Measurements from ENCODE around the gene COL27A1. TPM values are rescaled to one million over a fixed set of nuclear protein-coding genes. Genes with fewer than 3 reads are reported as not detected.
A peak's percentile ranks its signal among the peaks of the same experiment; 100 is the strongest.
"Not testable (repeated sequence)": the region's sequence is repeated elsewhere in the genome, so short reads cannot be mapped to it uniquely, and the experiment has no call there.

Gene COL27A1
- total RNA-seq, 1 experiment from 2014 or later: 3.1 TPM

DNA sequence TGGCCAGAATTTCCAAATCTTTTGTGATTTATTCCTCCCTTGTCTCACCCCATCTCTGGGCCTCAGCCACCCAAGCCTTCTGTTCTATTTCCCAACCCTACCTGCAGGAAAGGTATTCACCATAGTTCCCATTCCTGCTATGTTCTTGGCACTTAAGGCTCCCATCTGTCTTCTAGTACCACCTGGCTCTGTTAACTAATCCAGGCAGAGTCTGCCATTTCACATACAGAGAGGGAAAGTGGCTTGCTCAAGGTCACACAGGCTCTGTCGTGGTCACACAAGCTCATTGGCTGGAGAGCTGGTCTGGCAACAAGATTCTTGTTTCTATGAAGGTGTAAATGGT is 35.2 kb downstream of the COL27A1 start:
- in situ Hi-C loops (cut with HindIII; ENCODE audit: low pct_unique_long_range_greater_than_20kb, low sequenced_read_pairs): no loop called here
- DNase-seq (ENCODE audit: low read depth): no peak

DNA sequence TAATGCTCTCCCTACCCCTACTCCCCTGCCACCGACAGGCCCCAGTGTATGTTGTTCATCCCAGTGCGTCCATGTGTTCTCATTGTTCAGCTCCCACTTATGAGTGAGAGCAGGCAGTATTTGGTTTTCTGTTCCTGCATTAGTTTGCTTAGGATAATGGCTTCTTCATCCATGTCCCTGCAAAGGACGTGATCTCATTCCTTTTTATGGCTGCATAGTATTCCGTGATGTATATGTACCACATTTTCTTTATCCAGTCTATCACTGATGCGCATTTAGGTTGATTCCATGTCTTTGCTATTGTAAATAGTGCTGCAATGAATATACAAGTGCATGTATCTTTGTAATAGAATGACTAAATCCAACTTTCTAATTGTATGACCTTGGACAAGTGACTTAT is 36.1 kb downstream of the COL27A1 start:
- in situ Hi-C loops (cut with HindIII; ENCODE audit: low pct_unique_long_range_greater_than_20kb, low sequenced_read_pairs); DNase-seq (ENCODE audit: low read depth): not testable (repeated sequence)

DNA sequence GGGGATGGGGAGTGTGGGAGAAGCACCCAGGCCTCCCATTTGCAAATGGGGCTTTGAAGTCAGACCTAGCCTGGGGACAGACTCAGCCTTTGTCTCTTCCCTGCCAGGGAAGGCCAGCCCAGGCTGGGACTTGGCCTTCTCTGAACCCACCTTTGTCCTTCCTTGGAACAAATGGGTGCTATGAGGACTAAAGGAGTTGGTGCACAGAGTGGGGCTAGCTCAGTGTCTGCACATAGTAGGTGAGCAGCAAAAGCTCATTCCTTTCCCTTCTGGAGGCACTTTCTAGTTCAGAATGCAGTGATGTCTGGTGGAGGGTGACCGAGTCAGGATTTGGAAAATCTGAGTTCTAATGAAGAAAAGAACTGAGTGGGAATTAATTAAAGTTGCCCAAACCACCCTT is 37.2 kb downstream of the COL27A1 start:
- DNase-seq (ENCODE audit: low read depth): no peak
- in situ Hi-C loops (cut with HindIII; ENCODE audit: low pct_unique_long_range_greater_than_20kb, low sequenced_read_pairs): no loop called here

DNA sequence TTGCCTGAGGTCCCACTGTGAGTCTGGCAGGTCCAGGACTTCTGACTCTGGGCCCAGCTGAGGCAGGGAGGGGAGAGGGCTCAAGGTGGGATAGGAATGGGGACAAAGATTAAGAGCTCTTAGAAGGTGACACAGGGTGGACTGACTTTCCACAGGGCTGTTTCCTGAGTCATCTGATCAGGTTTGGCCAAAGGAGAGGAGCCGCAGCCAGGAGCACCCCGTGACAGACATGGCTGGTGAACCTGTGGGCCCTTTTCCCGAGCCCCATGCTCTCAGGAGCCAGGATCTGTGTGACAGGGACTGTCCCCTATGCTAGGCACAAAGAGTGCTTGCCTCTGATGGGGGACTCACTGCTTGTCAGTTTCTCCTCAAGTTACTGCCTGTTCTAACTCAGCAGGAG is 37.8 kb downstream of the COL27A1 start:
- no peak for DNase-seq (ENCODE audit: low read depth)
- in situ Hi-C loops (cut with HindIII; ENCODE audit: low pct_unique_long_range_greater_than_20kb, low sequenced_read_pairs): no loop called here

DNA sequence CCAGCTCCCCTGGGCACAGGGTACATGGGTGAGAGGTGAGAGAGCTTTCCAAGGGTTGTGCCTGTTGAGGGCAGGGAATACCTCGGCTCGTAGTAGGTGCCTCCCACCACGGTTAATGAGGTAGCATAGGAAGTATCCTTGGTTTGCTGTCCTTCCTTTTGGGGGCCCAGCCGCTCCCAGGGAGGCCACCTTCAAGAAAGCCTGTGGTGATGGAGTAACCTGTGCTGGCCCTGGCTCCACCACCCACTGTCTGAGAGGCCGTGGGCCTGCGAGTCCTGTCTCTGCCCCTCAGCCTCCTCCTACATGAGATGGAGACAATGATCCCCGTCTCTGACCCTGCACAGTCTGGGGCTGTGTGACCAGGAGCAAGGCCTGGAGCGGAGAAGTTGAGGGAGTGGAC is 40.8 kb downstream of the COL27A1 start:
- no peak for DNase-seq (ENCODE audit: low read depth)
- in situ Hi-C loops (cut with HindIII; ENCODE audit: low pct_unique_long_range_greater_than_20kb, low sequenced_read_pairs): no loop called here

DNA sequence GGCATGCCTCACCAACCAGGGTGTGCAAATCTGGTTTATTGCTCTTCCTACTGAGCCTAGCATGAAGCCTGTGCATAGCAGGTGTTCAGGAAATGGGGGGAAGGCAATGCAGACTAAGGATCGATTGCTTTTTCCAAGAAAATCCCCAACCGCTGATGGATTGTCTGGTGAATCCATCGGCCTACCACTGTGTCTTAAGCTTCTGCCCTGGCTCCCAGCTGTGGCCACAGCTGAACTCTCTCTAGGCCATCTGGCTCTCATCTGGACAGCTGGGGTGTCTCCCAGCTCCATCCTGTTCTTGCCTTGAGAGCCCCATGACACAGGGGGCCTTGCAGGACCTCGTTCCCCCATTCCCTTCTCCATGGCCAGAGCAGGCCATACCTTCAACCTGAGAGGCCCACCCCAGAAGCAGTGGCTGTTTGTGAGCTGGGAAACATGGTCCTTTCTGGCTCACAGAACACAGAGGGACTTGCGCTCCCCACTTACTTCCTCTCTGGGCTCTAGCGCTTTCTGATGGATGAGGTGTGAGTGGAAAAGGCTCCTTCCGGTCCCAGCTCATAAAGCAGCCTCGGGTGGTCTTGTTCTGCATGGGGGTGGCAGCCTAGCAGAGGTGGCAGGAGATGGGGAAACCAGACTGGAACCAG is 41.8 kb downstream of the COL27A1 start:
- in situ Hi-C loops (cut with HindIII; ENCODE audit: low pct_unique_long_range_greater_than_20kb, low sequenced_read_pairs): no loop called here
- DNase-seq (ENCODE audit: low read depth): no peak

DNA sequence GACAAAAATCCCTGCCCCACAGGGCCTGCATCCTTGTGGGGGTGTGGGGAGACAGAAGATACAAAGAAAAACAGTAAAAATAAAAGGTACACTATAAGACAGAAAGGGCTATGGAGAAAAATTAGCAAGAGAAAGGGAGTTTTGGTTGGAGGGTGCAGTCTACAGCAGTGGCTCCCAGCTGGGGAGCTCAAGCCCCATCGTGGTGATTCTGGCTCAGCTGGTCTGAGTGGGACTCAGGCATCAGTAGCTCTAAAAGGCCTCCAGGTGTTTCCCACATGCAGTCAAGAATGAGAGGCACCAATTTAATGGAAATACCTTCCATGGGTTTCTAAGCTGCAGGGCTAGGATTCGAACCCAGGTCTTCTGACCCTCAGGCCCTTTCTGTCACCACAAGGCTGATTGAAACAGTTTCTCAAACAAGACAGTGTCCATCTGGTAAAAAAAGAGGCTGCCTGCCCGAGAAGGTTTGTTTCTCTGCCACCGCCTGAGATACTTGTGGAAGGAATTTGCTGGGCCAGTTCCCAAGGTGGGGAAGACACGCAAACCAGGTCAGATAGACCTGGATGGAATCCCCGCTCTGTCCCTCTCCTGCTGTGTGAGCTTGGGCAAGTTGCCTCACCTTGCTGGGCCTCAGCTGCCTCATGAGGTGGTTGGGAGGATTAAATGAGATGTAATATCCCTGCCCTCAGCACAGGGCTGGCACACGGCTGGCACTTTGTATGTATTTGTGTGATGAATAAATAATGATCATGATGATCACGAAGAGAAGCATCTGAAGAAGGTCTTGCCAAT is 43.1 kb downstream of the COL27A1 start:
- no peak for DNase-seq (ENCODE audit: low read depth)
- in situ Hi-C loops (cut with HindIII; ENCODE audit: low pct_unique_long_range_greater_than_20kb, low sequenced_read_pairs): no loop called here

DNA sequence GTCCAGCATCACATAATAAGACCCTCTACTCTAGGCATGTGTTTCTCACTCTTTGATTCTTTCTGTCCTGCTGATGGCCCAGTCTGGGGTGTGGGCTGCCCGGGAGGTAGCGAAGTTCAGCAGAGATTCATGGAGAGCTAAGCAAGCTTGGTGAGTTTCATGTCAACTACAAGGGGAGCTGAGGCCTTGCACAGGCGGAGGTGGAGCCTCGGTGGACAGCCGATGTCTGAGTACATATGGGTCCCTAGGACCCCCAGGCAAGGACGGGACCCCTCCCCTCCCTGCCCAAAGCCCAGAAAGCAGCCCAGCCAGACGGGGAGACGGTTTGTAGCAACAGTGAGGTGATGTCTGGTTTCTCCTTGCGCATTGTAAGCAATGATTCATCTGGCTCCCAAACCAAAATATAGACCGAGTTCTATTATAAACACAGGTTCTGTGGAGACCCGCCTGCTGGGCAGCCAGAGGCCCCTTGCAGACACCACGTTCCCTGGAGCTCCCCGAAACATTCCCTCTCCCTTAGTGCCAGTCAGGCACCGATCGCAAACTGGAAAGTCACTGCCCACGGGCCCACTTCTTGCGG is 45.5 kb downstream of the COL27A1 start:
- no peak for DNase-seq (ENCODE audit: low read depth)
- in situ Hi-C loops (cut with HindIII; ENCODE audit: low pct_unique_long_range_greater_than_20kb, low sequenced_read_pairs): loop anchor here (5.0 kb wide), 1 partner anchor 94 kb away; no protein-coding TSS in a partner anchor

DNA sequence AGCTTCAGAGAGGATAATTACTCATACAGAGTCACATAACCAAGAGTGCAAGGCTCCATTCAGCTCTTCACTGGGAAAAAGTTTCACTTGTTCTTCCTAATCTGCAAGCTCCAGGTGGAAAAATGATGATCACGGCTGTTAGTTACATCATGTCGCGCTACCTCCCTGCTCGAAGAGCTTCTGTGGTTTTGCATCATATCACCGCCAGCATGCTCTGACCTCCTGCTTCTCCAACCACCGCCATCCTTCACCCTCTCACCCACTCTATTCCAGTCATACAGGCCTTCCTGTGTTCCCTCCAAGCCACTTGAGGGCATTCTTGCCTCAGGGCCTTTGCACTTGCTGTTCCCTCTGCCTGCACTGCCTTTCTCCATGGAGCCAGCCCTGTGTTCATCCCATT is 47.1 kb downstream of the COL27A1 start:
- in situ Hi-C loops (cut with HindIII; ENCODE audit: low pct_unique_long_range_greater_than_20kb, low sequenced_read_pairs): loop anchor here (5.0 kb wide), 1 partner anchor 95 kb away; no protein-coding TSS in a partner anchor
- DNase-seq (ENCODE audit: low read depth): no peak

DNA sequence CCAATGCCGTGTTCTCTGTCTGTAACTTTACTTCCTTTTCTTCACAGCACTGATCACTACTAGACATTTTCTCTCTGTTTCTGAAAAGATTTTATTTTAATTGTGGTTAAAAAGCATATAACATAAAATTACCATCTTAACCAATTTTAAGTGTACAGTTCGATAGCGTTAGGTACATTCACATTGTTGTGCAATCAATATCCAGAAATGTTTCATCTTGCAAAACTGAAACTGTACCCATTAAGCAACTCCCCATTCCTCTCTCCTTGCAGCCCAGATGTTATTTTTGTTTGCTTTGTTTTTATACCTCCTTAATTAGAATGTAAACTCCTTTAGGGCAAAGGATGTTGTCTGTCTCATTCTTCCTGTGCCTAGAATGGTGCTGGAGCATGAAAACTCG is 47.5 kb downstream of the COL27A1 start:
- in situ Hi-C loops (cut with HindIII; ENCODE audit: low pct_unique_long_range_greater_than_20kb, low sequenced_read_pairs): loop anchor here (5.0 kb wide), 1 partner anchor 96 kb away; no protein-coding TSS in a partner anchor

DNA sequence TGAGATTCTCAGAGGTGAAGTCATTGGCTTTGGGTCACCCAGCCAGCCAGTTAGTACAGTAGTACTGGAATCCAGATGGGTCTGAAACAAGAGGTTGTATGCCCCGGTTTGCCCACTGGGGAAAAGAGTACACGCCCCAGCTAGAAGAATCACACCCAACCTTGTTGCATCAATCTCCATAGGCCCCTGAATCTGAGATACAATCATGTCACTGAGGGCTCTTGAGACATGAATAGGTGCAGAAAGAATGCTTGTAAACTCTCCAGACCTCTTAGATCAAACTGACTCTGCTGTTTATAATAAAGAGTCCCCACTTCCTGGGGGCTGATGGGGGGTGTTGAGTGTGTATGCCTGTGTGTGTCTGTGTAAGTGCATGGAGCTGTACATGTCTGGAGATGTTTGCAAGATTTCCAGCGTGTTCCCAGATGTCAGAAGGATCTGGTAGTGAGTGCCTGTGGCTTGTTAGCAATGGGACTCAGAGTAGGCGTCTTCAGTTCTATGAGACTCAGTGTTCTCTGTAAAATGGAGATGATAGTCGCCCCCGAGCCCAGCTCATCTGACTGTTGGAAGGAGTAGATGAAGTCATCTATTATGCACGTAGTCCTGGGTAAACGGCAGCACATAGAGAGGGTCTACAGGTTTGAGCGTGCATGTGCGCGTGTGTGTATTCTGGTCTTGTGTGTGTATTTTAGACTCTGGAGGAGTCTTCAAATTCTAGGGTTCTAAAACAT is 48.2 kb downstream of the COL27A1 start:
- no peak for DNase-seq (ENCODE audit: low read depth)
- in situ Hi-C loops (cut with HindIII; ENCODE audit: low pct_unique_long_range_greater_than_20kb, low sequenced_read_pairs): loop anchor here (5.0 kb wide), 1 partner anchor 96 kb away; no protein-coding TSS in a partner anchor

More for the DNA sequence above, 47.5 kb downstream of the COL27A1 start:
- DNase-seq (ENCODE audit: low read depth): no peak

DNA sequence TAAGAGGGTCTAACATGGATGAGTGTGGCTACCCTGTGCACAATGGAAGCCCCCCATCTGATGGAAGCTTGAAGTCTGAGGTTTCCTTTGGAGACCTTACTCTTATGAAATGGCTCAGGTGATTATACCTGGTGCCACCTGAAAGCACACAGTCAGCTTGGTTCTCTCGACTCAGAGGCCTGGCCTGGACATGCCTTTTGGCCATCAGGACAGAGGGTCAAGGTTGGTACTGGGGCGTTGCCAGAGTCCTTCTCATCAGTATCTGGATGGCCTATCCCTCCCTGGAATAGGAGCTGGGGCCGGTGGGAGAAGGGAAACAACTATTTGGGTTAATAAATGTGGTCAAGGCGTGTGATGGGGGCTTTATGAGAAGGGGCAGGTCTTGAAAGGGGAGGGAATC is 48.9 kb downstream of the COL27A1 start:
- in situ Hi-C loops (cut with HindIII; ENCODE audit: low pct_unique_long_range_greater_than_20kb, low sequenced_read_pairs): loop anchor here (5.0 kb wide), 1 partner anchor 97 kb away; no protein-coding TSS in a partner anchor
- DNase-seq (ENCODE audit: low read depth): no peak

DNA sequence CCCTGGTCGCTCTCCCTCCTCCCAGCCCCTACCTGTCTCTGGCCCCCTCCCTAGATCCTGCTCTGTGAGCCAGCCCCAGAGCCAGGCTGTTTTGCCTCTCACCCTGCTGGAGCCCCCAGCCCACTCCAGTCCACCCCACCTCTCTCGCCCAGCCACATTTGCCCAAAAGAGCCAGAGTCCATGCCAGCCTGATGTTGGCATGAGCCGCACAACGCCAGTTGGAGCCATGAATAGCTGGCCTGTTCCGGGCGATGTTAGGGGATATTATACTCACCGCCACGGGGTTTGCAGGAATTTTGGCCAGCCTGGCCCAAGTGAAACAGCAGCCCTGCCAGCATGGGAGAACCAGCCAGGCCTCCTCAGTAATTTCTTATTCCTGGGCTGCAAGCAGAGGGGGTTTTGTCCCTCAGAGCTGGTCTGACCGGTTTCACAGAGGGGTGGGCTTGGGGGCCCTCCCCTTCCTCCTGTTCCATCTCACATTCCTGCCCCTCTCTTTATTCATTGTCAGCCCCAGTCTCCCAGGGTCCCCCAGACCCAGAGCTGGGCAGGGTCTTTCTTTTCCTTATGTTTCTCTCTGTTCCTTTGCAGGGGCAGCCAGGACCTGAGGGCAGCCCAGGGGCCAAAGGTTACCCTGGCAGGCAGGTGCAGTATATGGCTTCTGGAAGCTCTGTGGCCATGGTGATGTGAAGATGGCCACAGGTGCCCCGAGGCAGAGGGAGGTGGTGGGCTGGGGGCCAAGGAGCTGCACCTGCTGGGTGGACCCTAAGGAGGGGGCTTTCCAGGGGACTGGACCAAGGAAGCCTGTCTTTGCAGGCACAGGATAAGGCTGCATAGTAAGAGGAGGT is 50.1 kb downstream of the COL27A1 start:
- no peak for DNase-seq (ENCODE audit: low read depth)
- in situ Hi-C loops (cut with HindIII; ENCODE audit: low pct_unique_long_range_greater_than_20kb, low sequenced_read_pairs): no loop called here

DNA sequence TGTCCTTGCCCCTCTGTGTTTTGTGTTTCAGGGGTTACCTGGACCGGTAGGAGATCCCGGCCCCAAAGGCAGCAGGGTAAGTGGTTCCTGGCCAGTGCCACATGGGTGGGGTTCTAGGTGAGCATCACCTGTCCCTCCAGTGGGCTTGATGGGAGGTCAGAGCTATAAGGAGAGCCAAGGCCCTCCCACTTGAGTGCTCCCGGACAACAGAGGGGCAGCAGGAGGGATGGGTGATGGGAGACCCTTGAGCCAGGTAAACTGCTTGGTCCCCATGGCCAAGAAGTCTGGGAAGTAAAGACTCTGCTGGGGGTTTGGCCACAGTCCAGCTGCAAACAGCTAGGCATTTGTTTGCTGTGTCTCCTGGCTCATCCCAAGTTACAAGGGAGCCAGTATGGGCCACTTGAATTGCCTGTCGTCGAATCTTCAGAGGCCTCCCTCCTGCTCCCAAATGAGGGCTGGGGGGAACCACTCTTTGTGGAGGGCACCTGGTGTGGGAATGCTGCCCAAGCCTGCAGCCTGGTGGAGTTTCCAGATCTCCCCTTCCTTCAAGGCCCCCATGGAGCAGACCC is 51.0 kb downstream of the COL27A1 start:
- in situ Hi-C loops (cut with HindIII; ENCODE audit: low pct_unique_long_range_greater_than_20kb, low sequenced_read_pairs): no loop called here
- DNase-seq (ENCODE audit: low read depth): no peak

DNA sequence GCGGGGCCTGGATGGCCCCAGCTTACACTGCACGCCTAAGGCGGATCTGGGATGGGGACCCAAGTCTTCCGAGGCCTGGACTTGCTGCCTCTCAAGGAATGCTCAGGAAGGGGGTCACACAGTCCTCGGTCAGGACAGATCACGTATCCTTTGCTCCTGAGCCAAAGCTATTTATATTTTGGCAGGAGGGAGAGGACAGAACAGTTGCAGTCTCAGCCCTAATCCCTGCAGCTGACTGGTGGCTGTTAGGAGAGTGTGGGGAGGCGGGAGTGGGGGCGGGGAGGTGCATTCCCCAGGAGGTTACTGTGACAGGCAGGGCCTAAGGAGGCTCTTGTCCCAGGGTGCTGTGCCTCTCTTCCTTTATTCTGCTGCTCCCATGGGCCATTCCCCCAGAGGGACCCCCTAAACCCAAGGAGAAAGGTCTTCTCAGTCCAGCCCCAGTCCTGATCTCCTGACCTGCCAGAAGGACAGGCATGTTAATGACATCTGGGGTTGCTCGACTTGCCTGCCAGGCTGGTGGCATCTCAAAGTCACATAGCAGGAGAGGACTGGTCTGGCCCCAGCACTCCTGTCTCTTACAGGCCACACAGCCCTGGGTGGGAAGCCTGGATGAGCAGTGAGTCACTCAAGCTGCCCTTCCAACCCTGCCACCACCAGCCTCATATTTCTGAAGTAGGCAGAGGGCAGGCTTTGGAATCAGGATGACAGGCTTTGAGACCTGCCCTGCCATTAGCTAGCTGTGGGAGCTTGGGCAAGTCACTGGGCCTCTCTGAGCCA is 51.9 kb downstream of the COL27A1 start:
- peak; percentile 45 for DNase-seq (ENCODE audit: low read depth)
- in situ Hi-C loops (cut with HindIII; ENCODE audit: low pct_unique_long_range_greater_than_20kb, low sequenced_read_pairs): no loop called here

DNA sequence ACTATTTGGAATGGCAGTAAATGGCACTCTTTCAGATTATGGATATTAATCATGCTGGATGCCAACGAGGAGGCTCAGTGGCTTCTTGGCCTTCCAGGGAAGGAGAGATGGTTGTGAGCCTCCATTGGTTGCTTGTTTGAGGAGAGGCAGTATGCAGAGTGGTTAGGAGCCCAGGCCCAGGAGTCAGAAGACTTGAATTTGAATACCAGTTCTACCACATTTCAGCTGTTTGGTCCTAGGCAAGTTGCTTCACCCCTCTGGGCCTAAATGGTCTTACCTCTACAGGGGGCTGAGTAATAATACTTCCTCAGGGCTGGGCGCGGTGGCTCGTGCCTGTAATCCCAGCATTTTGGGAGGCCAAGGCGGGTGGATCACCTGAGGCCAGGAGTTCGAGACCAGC is 52.5 kb downstream of the COL27A1 start:
- in situ Hi-C loops (cut with HindIII; ENCODE audit: low pct_unique_long_range_greater_than_20kb, low sequenced_read_pairs): no loop called here
- DNase-seq (ENCODE audit: low read depth): no peak

DNA sequence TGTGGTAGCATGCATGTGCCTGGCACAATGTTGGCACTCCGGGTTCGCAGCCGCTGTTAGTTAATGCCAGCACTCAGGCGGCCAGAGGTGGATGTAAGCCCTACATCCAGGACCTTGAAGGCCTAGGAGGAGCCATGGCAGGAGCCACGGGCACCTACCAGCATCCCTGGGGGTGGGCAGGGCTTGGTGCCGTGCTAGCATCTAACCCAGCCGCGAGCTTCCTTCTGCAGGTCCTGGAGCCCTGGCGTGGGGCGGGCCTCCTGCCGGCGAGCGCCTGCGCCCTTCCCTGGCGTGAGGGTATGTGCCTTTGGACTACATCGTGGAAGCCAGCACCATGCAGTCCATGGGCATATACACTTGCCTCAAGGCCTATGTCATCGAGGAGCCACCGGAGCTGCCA is 53.8 kb downstream of the COL27A1 start:
- in situ Hi-C loops (cut with HindIII; ENCODE audit: low pct_unique_long_range_greater_than_20kb, low sequenced_read_pairs): no loop called here
- no peak for DNase-seq (ENCODE audit: low read depth)

Measured in Caki2 (cell line).